Measurements from ENCODE around the gene HPX.

The HPX gene

DNA sequence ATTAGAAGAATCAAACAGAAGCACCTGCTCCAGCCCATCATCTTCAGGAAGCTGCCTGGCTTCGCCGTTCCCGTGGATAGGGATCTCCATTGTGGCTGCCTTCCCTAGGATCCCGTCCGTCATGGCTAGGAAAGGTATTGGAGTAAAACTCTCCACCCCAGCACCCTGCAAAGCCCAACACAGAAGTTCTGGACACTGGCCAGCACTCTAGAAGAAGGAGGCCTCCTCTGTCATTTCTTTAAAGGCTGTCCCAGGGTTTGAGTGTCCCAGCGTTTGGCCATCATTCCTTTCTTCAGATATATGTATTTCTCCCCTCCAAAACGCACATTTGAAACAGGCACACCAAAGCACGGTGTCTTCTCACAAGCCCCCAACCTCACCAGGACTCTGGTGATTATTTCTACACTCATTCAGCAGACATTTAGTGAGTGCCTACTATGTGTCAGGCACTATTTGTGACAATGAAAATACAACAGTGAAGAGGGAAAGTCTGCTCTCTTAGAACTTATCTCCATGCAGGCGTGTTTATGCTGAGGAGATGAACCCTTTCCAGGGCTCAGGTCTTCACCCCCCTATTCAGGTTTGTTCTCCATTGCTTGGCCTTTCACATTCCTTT, 39.6 kb upstream of the HPX start:
- Histone ChIP-seq H3K9ac (ENCODE audit: low read length) (peak overlapping the region; percentile 95), H3K4me1 (ENCODE audit: insufficient read depth, low read length) (peaks cover 25% of the 10 kb centered on the region), H3K9me3 (ENCODE audit: low read length) (no peaks in the 10 kb centered on the region), H3K27ac (ENCODE audit: low read depth, low read length) (peak overlapping the region; percentile 92), H3K4me3 (ENCODE audit: low read depth in 1 of 2, low read length in 2 of 2) (peak overlapping the region; percentile 92 to 95), H3K36me3 (ENCODE audit: insufficient read depth, low read length) (peaks cover 64% of the 10 kb centered on the region), H3K27me3 (ENCODE audit: control insufficient read depth in 1 of 2, insufficient read depth in 2 of 2, low read length in 2 of 2) (no peaks in the 10 kb centered on the region)

GRCh38 chr11:6476571-6476970, 35.8 kb upstream of the HPX start:
- no peak overlapping the region for H3K9ac ChIP-seq (ENCODE audit: low read length)
- peaks cover 36% of the 10 kb centered on the region for H3K4me1 ChIP-seq (ENCODE audit: insufficient read depth, low read length)
- H3K27me3 ChIP-seq (ENCODE audit: control insufficient read depth in 1 of 2, insufficient read depth in 2 of 2, low read length in 2 of 2), result no peaks in the 10 kb centered on the region
- H3K36me3 ChIP-seq (ENCODE audit: insufficient read depth, low read length), result peaks cover 34% of the 10 kb centered on the region
- no peak overlapping the region for H3K4me3 ChIP-seq (ENCODE audit: low read depth in 1 of 2, low read length in 2 of 2)
- no peaks in the 10 kb centered on the region for H3K9me3 ChIP-seq (ENCODE audit: low read length)
- H3K27ac ChIP-seq (ENCODE audit: low read depth, low read length), result no peak overlapping the region

- Histone ChIP-seq H3K36me3 (ENCODE audit: insufficient read depth, low read length) (peaks cover 34% of the 10 kb centered on the region), H3K9me3 (ENCODE audit: low read length) (no peaks in the 10 kb centered on the region), H3K27me3 (ENCODE audit: control insufficient read depth in 1 of 2, insufficient read depth in 2 of 2, low read length in 2 of 2) (no peaks in the 10 kb centered on the region), H3K4me1 (ENCODE audit: insufficient read depth, low read length) (peaks cover 36% of the 10 kb centered on the region), H3K4me3 (ENCODE audit: low read depth in 1 of 2, low read length in 2 of 2) (no peak overlapping the region), H3K9ac (ENCODE audit: low read length) (no peak overlapping the region), H3K27ac (ENCODE audit: low read depth, low read length) (no peak overlapping the region)
These were observed 35.1 kb upstream of the HPX start for GRCh38 chr11:6475936-6476335.

DNA sequence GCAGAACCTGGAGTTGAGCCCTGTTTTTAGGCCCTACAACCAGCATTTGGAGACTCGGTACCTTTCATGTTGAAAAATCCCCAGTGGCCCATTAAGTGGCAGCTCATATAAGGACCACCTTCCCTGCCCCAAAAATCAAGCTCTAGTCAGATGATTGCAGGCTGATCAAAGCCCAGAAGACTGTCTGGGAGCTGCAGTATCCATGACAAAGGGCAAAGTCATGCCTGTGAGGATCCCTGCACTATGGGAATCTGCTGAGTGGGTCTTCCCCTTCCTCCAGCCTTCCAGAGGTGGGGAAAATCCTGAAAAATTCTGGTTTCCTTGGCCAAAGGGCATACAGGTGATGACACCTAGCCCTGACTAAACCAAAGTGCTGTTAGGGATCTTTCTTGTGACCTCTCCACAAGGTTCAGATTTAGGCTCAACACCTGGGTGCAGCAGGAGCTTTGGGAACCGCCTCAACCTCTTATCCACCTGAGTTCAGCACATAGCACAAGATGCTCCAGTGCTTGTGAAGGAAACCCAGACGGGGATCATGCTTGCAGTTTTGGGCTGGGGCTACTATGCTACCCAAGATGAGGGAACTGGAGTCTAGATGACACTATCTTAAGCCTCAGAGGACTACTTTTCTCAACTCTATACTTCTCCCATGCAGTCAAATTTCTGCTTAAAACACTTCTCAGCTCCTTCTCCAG, 34.2 kb upstream of the HPX start:
- Histone ChIP-seq H3K27ac (ENCODE audit: low read depth, low read length) (peak overlapping the region; percentile 79), H3K4me1 (ENCODE audit: insufficient read depth, low read length) (peaks cover 29% of the 10 kb centered on the region), H3K9me3 (ENCODE audit: low read length) (no peaks in the 10 kb centered on the region), H3K9ac (ENCODE audit: low read length) (peak overlapping the region; percentile 88), H3K27me3 (ENCODE audit: control insufficient read depth in 1 of 2, insufficient read depth in 2 of 2, low read length in 2 of 2) (no peaks in the 10 kb centered on the region), H3K36me3 (ENCODE audit: insufficient read depth, low read length) (peaks cover 34% of the 10 kb centered on the region), H3K4me3 (ENCODE audit: low read depth in 1 of 2, low read length in 2 of 2) (peak overlapping the region in 1 of 2 donors; percentile 77)

DNA sequence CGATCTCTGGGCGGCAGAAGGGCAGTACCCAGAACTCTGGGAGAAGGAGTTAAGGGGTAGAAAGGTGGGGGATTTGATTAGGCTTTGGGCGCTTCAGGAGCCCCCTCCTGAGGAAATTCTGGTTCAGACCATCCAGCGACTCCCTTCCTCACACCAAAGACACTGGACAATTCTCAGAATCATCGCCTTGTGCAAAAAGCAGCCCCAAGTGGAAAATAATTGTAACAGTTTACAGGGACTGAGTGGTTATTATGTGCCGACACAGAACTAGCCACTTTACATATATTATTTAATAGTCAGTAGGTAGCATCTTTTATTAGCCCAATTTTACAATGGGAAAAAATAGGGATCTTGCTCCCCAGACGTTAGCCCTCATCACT, 33.6 kb upstream of the HPX start:
- peak overlapping the region; percentile 37 to 77 for H3K4me3 ChIP-seq (ENCODE audit: low read depth in 1 of 2, low read length in 2 of 2)
- H3K4me1 ChIP-seq (ENCODE audit: insufficient read depth, low read length), result peaks cover 30% of the 10 kb centered on the region
- no peaks in the 10 kb centered on the region for H3K27me3 ChIP-seq (ENCODE audit: control insufficient read depth in 1 of 2, insufficient read depth in 2 of 2, low read length in 2 of 2)
- H3K27ac ChIP-seq (ENCODE audit: low read depth, low read length), result peak overlapping the region; percentile 79
- peaks cover 29% of the 10 kb centered on the region for H3K36me3 ChIP-seq (ENCODE audit: insufficient read depth, low read length)
- no peaks in the 10 kb centered on the region for H3K9me3 ChIP-seq (ENCODE audit: low read length)
- H3K9ac ChIP-seq (ENCODE audit: low read length), result peak overlapping the region; percentile 88

- peaks cover 37% of the 10 kb centered on the region for H3K4me1 ChIP-seq (ENCODE audit: insufficient read depth, low read length)
These were observed 32.9 kb upstream of the HPX start, which contains the start of gene TRIM3 for GRCh38 chr11:6473451-6474412. TSS of gene TRIM3 (minus strand) at chr11:6473941. CDS start at chr11:6465695, 8,246 bp downstream.

DNA sequence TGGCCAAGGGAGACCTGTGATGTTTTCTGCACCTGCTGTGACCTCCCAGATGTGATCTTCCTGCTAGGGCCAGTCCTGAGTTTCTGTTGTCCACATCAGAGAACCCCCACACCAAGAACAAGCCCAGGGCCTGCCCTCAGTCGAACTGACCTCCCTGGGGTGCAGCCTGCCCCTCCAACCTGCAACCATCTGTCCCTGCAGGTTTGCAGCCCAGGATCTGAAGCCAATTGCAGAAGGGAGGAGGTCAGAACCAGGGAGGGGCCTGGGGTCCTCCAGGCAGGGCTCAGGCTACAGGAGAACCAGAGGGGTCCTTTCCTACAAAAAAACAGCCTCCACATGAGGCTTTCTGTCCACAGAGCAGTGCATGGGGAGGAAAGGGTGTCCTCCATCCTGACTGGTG, 32.1 kb upstream of the HPX start:
- Histone ChIP-seq H3K36me3 (ENCODE audit: insufficient read depth, low read length) (peaks cover 15% of the 10 kb centered on the region), H3K27ac (ENCODE audit: low read depth, low read length) (peak overlapping the region; percentile 90), H3K4me1 (ENCODE audit: insufficient read depth, low read length) (peaks cover 43% of the 10 kb centered on the region), H3K9me3 (ENCODE audit: low read length) (no peaks in the 10 kb centered on the region), H3K4me3 (ENCODE audit: low read depth in 1 of 2, low read length in 2 of 2) (peak overlapping the region; percentile 56 to 85), H3K9ac (ENCODE audit: low read length) (no peak overlapping the region), H3K27me3 (ENCODE audit: control insufficient read depth in 1 of 2, insufficient read depth in 2 of 2, low read length in 2 of 2) (no peaks in the 10 kb centered on the region)

More at GRCh38 chr11:6473451-6474412, 32.9 kb upstream of the HPX start, which contains the start of gene TRIM3:
- H3K27ac ChIP-seq (ENCODE audit: low read depth, low read length), result peak within 1 kb of the TSS; percentile 90
- peaks cover 23% of the 10 kb centered on the region for H3K36me3 ChIP-seq (ENCODE audit: insufficient read depth, low read length)
- H3K4me3 ChIP-seq (ENCODE audit: low read depth in 1 of 2, low read length in 2 of 2), result peak within 1 kb of the TSS; percentile 82 to 85
- peak within 1 kb of the TSS; percentile 88 for H3K9ac ChIP-seq (ENCODE audit: low read length)
- no peaks in the 10 kb centered on the region for H3K9me3 ChIP-seq (ENCODE audit: low read length)
- H3K27me3 ChIP-seq (ENCODE audit: control insufficient read depth in 1 of 2, insufficient read depth in 2 of 2, low read length in 2 of 2), result no peaks in the 10 kb centered on the region

DNA sequence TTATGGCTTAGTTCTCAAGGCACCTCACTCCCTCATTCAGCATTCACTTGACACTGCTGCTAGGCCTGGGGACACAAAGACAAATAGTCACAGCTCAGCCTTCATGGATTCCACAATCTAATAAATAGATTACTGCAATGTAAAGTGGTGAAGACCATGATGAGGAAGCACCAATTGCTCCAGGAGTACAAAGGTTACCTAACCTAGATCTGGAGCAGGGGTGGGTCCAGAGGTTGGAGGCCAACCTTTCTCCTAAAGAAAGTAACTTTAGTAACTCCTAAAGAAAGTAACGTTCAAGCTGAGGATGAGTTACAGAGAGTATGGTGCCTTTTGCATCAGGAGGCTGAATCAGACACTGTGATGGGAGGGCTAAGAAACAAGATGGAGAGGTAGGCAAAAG, 28.8 kb upstream of the HPX start:
- Histone ChIP-seq H3K4me1 (ENCODE audit: insufficient read depth, low read length) (peaks cover 36% of the 10 kb centered on the region), H3K4me3 (ENCODE audit: low read depth in 1 of 2, low read length in 2 of 2) (no peak overlapping the region), H3K36me3 (ENCODE audit: insufficient read depth, low read length) (peaks cover 10% of the 10 kb centered on the region), H3K9ac (ENCODE audit: low read length) (peak overlapping the region; percentile 2), H3K27me3 (ENCODE audit: control insufficient read depth in 1 of 2, insufficient read depth in 2 of 2, low read length in 2 of 2) (no peaks in the 10 kb centered on the region), H3K27ac (ENCODE audit: low read depth, low read length) (no peak overlapping the region), H3K9me3 (ENCODE audit: low read length) (no peaks in the 10 kb centered on the region)

DNA sequence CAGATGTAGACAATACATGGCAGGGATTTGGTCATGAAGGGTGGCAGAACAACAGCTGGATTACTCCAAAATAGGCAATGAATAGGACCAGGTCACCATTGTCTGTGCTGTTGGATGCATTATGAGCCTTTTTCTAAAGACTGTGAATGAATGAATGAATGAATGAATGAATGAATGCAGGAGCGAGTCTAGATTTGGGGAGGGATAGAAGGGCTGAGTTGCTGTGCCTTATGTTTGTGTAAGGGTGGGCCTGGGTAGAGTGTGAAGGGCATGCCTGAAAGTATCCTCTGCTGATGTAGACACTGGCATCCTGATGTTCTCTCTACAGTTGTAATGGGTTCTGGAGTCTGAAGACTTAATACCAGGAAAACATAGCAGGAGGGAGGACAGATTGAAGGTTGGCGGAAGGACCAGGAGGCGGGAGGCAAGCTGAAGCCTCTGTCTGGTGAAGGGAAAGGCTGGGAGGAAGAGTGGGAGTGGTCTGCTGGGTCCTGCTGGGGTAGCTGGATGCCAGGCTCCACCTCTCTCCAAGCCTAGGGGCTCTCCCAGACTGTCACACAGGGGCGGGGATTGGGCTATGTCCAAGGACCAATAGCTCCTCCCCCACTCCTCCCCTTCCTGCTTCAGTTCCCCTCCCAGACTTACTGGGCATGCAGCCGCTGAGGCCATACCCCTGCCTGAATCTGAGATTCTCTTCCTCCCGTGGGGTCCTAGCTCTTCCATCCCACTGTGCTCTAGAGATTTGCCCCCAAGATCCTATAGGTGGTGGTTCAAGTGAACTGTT, 28.1 kb upstream of the HPX start:
- Histone ChIP-seq H3K9ac (ENCODE audit: low read length) (peak overlapping the region; percentile 2), H3K4me3 (ENCODE audit: low read depth in 1 of 2, low read length in 2 of 2) (peak overlapping the region in 1 of 2 donors; percentile 12)

DNA sequence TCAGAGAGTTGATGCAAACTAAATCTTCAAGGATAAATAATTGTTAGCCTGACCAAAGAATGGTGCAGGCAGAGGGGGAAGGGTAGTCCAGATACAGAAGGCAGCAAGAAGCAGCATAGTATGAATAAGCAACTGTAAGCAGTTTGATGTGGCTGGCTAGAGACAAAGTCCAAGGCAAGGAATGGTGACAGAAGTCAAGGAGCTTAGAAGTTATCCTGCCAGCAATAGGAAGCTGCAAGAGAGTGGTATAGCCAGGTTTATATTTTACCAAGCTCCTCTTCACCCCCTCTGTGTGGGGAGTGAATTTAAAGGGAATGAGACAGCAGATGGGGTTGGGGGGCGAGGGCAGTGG, 18.3 kb upstream of the HPX start:
- Histone ChIP-seq H3K4me1 (ENCODE audit: insufficient read depth, low read length) (no peaks in the 10 kb centered on the region), H3K9ac (ENCODE audit: low read length) (no peak overlapping the region), H3K27ac (ENCODE audit: low read depth, low read length) (no peak overlapping the region), H3K4me3 (ENCODE audit: low read depth in 1 of 2, low read length in 2 of 2) (no peak overlapping the region), H3K27me3 (ENCODE audit: control insufficient read depth in 1 of 2, insufficient read depth in 2 of 2, low read length in 2 of 2) (no peaks in the 10 kb centered on the region), H3K36me3 (ENCODE audit: insufficient read depth, low read length) (peaks cover 60% of the 10 kb centered on the region), H3K9me3 (ENCODE audit: low read length) (no peaks in the 10 kb centered on the region)

More for the DNA sequence above, 28.1 kb upstream of the HPX start:
- H3K27ac ChIP-seq (ENCODE audit: low read depth, low read length), result no peak overlapping the region
- H3K27me3 ChIP-seq (ENCODE audit: control insufficient read depth in 1 of 2, insufficient read depth in 2 of 2, low read length in 2 of 2), result no peaks in the 10 kb centered on the region
- peaks cover 32% of the 10 kb centered on the region for H3K4me1 ChIP-seq (ENCODE audit: insufficient read depth, low read length)
- no peaks in the 10 kb centered on the region for H3K9me3 ChIP-seq (ENCODE audit: low read length)
- H3K36me3 ChIP-seq (ENCODE audit: insufficient read depth, low read length), result peaks cover 13% of the 10 kb centered on the region

Measured in muscle layer of colon (tissue), 2 donors.